Esophagus muscularis mucosa (tissue), 4 donors: ENCODE measurements around the gene IRF2BP2. TPM values are rescaled to one million over a fixed set of nuclear protein-coding genes. Genes with fewer than 3 reads are reported as not detected.

Experiments
- DNase-seq: peaks from one replicate; pipeline ENCODE4 v3.0.0-alpha.2; 2017; ENCODE audit errors: extremely low spot score
- H3K27ac ChIP-seq, 4 donors: fragments of 200-600 bp; sonication (generic); replicated peaks in 1 of 4; 1 replicate in 3 of 4; 2 replicates in 1 of 4; pipeline ENCODE4 v1.5.1; 2016 to 2019; ENCODE audit warnings: mild to moderate bottlenecking in 1 of 4
- H3K27me3 ChIP-seq, 4 donors: fragments of 200-600 bp; sonication (generic); one replicate each; pipeline versions ENCODE4 v1.5.1 to v1.6.0; 2016 to 2019
- H3K36me3 ChIP-seq, 4 donors: fragments of 200-600 bp; sonication (generic); one replicate each; pipeline ENCODE4 v1.5.1; 2016 to 2019
- H3K4me1 ChIP-seq, 4 donors: fragments of 200-600 bp; sonication (generic); one replicate each; pipeline ENCODE4 v1.5.1; 2016 to 2019
- H3K4me3 ChIP-seq, 4 donors: fragments of 200-600 bp; sonication (generic); 1 replicate in 2 of 4; 2 replicates in 2 of 4; pipeline ENCODE4 v1.5.1; 2016 to 2019; ENCODE audit warnings: mild to moderate bottlenecking in 4 of 4, moderate library complexity in 1 of 4
- H3K9me3 ChIP-seq, 4 donors: fragments of 200-600 bp; sonication (generic); 1 replicate in 3 of 4; 2 replicates in 1 of 4; pipeline ENCODE4 v1.5.1; 2016 to 2019
- EP300 ChIP-seq: sonication (generic); formaldehyde crosslinking; IDR thresholded peaks from one replicate; pipeline ENCODE4 v1.6.1; 2017; ENCODE audit warnings: antibody characterized with exemption
- POLR2A ChIP-seq: fragments of 450-650 bp; IDR thresholded peaks from one replicate; pipeline ENCODE4 v1.6.1; 2017; ENCODE audit warnings: antibody characterized with exemption, moderate library complexity, mild to moderate bottlenecking, low read depth
- POLR2AphosphoS5 ChIP-seq, 2 donors: sonication (generic); formaldehyde crosslinking; IDR thresholded peaks; one replicate each; pipeline ENCODE4 v1.6.1; 2017; ENCODE audit warnings: antibody characterized with exemption in 2 of 2
- WGBS: methylation state at CpG from one replicate; pipeline ENCODE4 v1.1.5; 2018; 5-methylcytosine and 5-hydroxymethylcytosine counted together
- intact Hi-C: fragments of 100-400 bp; cut with DNase I; formaldehyde crosslinking; loops from one replicate; pipeline ENCODE4 v1.15.1; 2023
- total RNA-seq, 4 donors: library from RNA; depleted of rRNA; stranded (reverse); fragments of >200 nt; gene quantifications; one replicate each; pipeline versions ENCODE4 v1.1.0 to v1.2.1, GENCODE V29; 2016
- TF ChIP-seq, protein P1 (sequence below), 3 experiments: fragments of 200-600 bp in 2 of 3; fragments of 450-650 bp in 1 of 3; sonication (generic) in 2 of 3; IDR thresholded peaks; one replicate each; pipeline ENCODE4 v1.5.1; 2017 to 2019; ENCODE audit warnings: antibody characterized with exemption in 3 of 3, mild to moderate bottlenecking in 2 of 3, moderate library complexity in 1 of 3

IRF2BP2 gene
- total RNA-seq, 4 donors from 2014 or later = 83.3 to 119 (median 97.9) TPM

DNA sequence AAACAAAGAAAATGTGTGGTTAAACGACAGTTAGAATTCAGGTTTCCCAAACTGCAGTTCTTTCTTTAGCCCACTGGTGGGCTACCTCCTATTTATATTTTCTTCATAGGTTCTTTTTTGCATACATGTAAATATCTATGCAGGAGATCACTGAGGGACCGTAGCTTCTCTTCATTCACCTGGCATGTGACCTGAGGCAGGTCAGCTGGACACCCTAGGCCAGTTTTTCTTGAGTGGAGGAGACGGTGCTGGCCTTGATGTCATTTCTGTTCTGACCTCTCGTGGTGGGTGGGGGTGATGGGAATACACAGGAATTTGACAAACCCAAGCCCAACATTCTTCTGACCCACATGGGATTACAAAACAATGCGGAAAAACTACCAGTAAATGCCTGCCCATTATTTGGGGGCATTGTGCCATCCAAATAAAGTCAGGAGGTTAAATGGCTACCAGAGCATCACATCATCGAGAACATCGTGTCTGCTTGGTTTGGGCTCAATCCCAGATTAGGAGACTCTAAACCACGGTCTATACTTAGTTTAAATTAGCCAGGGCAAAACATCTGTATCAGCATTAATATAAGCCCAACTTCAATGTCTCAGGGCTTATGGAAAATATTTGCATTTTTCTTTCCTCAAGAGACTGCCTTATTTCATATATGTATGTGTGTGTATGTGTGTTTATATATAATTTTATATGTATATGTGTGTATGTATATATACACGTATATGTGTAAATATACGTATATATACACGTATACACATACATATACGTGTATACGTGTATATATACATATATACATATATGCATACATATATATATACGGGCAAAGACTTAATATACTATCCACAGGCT lies 7.4 kb upstream of the IRF2BP2 start:
- Histone ChIP-seq H3K4me3 (no peak overlapping the region), H3K27me3 (no peaks in the 10 kb centered on the region), H3K9me3 (no peaks in the 10 kb centered on the region), H3K27ac (peak overlapping the region; percentile 1 to 66 (median 56)), H3K36me3 (no peaks in the 10 kb centered on the region), H3K4me1 (peaks cover 24 to 68% (median 55%) of the 10 kb centered on the region in 4 donors)
- TF ChIP-seq EP300 = no peak
- no peak for TF ChIP-seq POLR2A
- TF ChIP-seq POLR2AphosphoS5 (IDR thresholded peaks at IDR 0.05) = no peak
- TF ChIP-seq, protein P1, sequence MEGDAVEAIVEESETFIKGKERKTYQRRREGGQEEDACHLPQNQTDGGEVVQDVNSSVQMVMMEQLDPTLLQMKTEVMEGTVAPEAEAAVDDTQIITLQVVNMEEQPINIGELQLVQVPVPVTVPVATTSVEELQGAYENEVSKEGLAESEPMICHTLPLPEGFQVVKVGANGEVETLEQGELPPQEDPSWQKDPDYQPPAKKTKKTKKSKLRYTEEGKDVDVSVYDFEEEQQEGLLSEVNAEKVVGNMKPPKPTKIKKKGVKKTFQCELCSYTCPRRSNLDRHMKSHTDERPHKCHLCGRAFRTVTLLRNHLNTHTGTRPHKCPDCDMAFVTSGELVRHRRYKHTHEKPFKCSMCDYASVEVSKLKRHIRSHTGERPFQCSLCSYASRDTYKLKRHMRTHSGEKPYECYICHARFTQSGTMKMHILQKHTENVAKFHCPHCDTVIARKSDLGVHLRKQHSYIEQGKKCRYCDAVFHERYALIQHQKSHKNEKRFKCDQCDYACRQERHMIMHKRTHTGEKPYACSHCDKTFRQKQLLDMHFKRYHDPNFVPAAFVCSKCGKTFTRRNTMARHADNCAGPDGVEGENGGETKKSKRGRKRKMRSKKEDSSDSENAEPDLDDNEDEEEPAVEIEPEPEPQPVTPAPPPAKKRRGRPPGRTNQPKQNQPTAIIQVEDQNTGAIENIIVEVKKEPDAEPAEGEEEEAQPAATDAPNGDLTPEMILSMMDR (IDR thresholded peaks at IDR 0.05) = no peak
- intact Hi-C loops = loop anchor here (5.0 kb wide), 2 partner anchors 65 to 455 kb away; no protein-coding TSS in a partner anchor
- DNase-seq = no peak
- 79% methylated on average over 14 of the region's 14 CpGs for WGBS

DNA sequence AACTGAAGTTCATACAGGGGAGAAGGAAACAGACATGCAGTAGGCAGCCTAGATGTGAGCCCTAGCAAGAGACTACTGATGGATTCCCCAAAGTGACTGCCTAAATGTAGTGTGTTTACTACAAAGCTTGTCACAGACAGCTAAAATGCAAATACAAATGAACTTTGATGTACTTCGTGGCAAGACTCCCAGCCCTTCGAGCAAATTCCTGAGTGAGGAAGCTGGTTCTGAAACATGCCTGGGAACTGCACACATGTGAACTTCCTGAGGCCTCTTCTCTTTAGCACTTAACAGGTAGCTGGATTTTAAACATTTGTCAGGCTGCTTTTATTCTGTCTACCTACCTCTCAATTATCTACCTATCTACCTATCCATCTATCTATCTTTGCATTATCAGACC lies 6.7 kb upstream of the IRF2BP2 start:
- 0% methylated on average over 2 of the region's 2 CpGs for WGBS
- Histone ChIP-seq H3K9me3 (no peaks in the 10 kb centered on the region), H3K4me3 (no peak overlapping the region), H3K36me3 (no peaks in the 10 kb centered on the region), H3K4me1 (peaks cover 32 to 71% (median 59%) of the 10 kb centered on the region in 4 donors), H3K27ac (peak overlapping the region; percentile 1 to 66 (median 56)), H3K27me3 (no peaks in the 10 kb centered on the region)
- TF ChIP-seq EP300 (no peak), POLR2AphosphoS5 (IDR thresholded peaks at IDR 0.05) (no peak), POLR2A (no peak)
- TF ChIP-seq, protein P1 (IDR thresholded peaks at IDR 0.05) = no peak
- no peak for DNase-seq
- intact Hi-C loops = loop anchor here (5.0 kb wide), 2 partner anchors 66 to 456 kb away; no protein-coding TSS in a partner anchor

DNA sequence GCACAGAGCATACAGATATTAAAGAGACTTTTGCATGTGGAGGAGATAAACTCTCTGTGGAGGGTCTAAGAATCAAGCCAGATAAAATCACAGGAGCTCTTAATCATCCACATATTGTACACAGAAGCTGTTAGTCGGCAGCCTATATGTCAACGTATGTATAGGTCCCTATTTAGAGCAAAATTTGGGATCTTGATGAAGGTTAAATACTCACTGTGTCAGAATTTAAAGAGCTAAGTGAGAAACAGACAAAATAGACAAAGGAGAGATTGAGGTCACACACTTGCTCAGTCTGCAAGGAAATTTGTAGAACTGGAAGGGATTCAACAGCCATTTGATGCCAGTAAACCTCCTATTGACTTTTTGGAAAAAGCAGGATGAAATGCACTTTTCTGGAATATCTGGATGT lies 4.1 kb upstream of the IRF2BP2 start:
- WGBS = 27% methylated on average over 2 of the region's 2 CpGs

DNA sequence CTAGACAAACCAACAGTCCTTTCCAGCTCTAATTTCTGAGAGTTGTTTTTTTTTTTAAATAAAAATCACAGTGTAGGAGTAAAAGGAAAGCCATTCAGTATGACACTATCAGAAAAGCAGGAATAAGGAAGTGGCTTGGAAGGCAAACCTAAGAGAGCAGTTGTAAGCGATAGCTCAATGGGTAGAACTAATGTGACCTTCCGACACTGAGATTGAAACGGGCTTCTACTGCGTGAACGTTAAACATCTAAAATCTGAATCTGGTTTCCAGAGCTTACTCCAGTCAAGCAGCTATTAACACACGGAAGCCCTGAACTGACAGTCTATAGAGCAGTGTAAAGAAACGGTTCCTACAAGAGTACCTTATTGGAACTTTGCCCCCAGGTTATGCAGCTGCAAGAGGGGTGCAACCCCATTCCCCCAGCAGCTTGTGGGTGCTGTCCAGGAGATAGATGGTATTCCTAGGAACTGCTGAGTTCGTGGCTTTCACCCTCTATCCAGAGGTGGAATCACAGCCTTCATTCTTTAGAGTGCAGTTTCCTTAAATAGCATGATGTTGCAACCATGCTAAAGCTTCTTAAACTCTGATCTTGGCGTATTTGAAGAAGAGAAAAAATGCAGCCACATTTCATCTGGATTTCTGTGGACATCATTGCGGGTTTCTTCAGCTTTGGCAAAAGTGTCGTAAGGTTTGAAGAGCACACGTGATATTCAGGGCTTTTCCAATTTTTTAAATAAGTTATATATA lies 3.3 kb upstream of the IRF2BP2 start:
- 16% methylated on average over 12 of the region's 12 CpGs for WGBS
- Histone ChIP-seq H3K4me3 (peak overlapping the region; percentile 34 to 87 (median 41)), H3K27ac (peak overlapping the region; percentile 92 to 100 (median 98)), H3K4me1 (peaks cover 37 to 63% (median 59%) of the 10 kb centered on the region in 4 donors), H3K36me3 (peaks cover 0 to 6% (median 4%) of the 10 kb centered on the region in 4 donors), H3K27me3 (no peaks in the 10 kb centered on the region), H3K9me3 (no peaks in the 10 kb centered on the region)
- intact Hi-C loops = loop anchor here (2.0 to 5.0 kb wide), 5 partner anchors 105 to 469 kb away; no protein-coding TSS in a partner anchor
- peak in 1 of 2 donors; percentile 44 for TF ChIP-seq POLR2AphosphoS5 (IDR thresholded peaks at IDR 0.05)
- no peak for TF ChIP-seq EP300
- DNase-seq = peak; percentile 21

More for the DNA sequence above, 4.1 kb upstream of the IRF2BP2 start:
- peaks cover 37 to 70% (median 62%) of the 10 kb centered on the region in 4 donors for H3K4me1 ChIP-seq
- no peak overlapping the region for H3K4me3 ChIP-seq
- H3K27ac ChIP-seq = peak overlapping the region; percentile 92 to 100 (median 98)
- no peak for DNase-seq
- no peaks in the 10 kb centered on the region for H3K27me3 ChIP-seq
- intact Hi-C loops = loop anchor here (5.0 kb wide), 4 partner anchors 303 to 468 kb away; no protein-coding TSS in a partner anchor
- H3K36me3 ChIP-seq = no peaks in the 10 kb centered on the region
- no peaks in the 10 kb centered on the region for H3K9me3 ChIP-seq
- no peak for TF ChIP-seq POLR2A
- TF ChIP-seq, protein P1 (IDR thresholded peaks at IDR 0.05) = no peak
- no peak for TF ChIP-seq POLR2AphosphoS5 (IDR thresholded peaks at IDR 0.05)
- no peak for TF ChIP-seq EP300
